Fibroblast of skin of back (primary cell): ENCODE data around the gene KLRK1. TPM values are rescaled to one million over a fixed set of nuclear protein-coding genes. Genes with fewer than 3 reads are reported as not detected.
"Not testable (repeated sequence)": the region's sequence is repeated elsewhere in the genome, so short reads cannot be mapped to it uniquely, and the experiment has no call there.

Source experiments
- DNase-seq: peaks from one replicate; pipeline ENCODE4 v3.0.0-alpha.2; 2013
- polyA plus RNA-seq, 2 experiments: library from polyadenylated mRNA; unstranded; fragments of 120-200 nt; gene quantifications; one replicate each; pipeline ENCODE4 v1.2.1, GENCODE V29; 2013; ENCODE audit not compliant: insufficient read length in 2 of 2

Gene KLRK1
- polyA plus RNA-seq (2013, experiment 1 of 2; ENCODE audit: insufficient read length), result not detected
- polyA plus RNA-seq (2013, experiment 2 of 2; ENCODE audit: insufficient read length), result not detected

- DNase-seq, result no peak
Observed at GRCh38 chr12:10389904-10390303, at the start of gene KLRK1. Gene KLRK1 (minus strand): TSS chr12:10390041. CDS start chr12:10388810, 1,231 bp downstream.

GRCh38 chr12:10437601-10438000 lies 47.8 kb upstream of the KLRK1 start:
- not testable (repeated sequence) for DNase-seq

GRCh38 chr12:10435816-10436215 lies 46.0 kb upstream of the KLRK1 start, which contains the start of gene KLRC2:
Gene KLRC2 (minus strand): TSS chr12:10436010. CDS start chr12:10435986, 24 bp downstream.
- peak; percentile 9 for DNase-seq

GRCh38 chr12:10430623-10431022 lies 40.8 kb upstream of the KLRK1 start:
- DNase-seq, result peak; percentile 3

- DNase-seq, result not testable (repeated sequence)
Observed at GRCh38 chr12:10425938-10426337, 36.1 kb upstream of the KLRK1 start.

GRCh38 chr12:10424260-10424899 lies 34.5 kb upstream of the KLRK1 start:
- not testable (repeated sequence) for DNase-seq

- DNase-seq, result not testable (repeated sequence)
Observed at GRCh38 chr12:10422159-10422558, 32.3 kb upstream of the KLRK1 start.

- not testable (repeated sequence) for DNase-seq
Observed at GRCh38 chr12:10420334-10420733, 30.5 kb upstream of the KLRK1 start, which contains the start of gene KLRC3. Gene KLRC3 (minus strand): TSS chr12:10420595. CDS start chr12:10420550, 45 bp downstream.

- peak; percentile 5 for DNase-seq
Observed at GRCh38 chr12:10409392-10409791, 19.6 kb upstream of the KLRK1 start, which contains the start of gene KLRC4. Gene KLRC4 (minus strand): TSS chr12:10409757. CDS start chr12:10409575, 182 bp downstream.

- DNase-seq, result no peak
Observed at GRCh38 chr12:10408842-10409241, 19.0 kb upstream of the KLRK1 start.

- no peak for DNase-seq
Observed at GRCh38 chr12:10406725-10407124, 16.9 kb upstream of the KLRK1 start.

GRCh38 chr12:10405294-10405693 lies 15.5 kb upstream of the KLRK1 start:
- DNase-seq, result no peak

- DNase-seq, result no peak
Observed at GRCh38 chr12:10404798-10405197, 15.0 kb upstream of the KLRK1 start.

- peak; percentile 14 for DNase-seq
Observed at GRCh38 chr12:10400829-10401228, 11.0 kb upstream of the KLRK1 start.

- DNase-seq, result no peak
Observed at GRCh38 chr12:10398168-10398567, 8.3 kb upstream of the KLRK1 start.

GRCh38 chr12:10397296-10397695 lies 7.5 kb upstream of the KLRK1 start:
- no peak for DNase-seq

- DNase-seq, result not testable (repeated sequence)
Observed at GRCh38 chr12:10396176-10396575, 6.3 kb upstream of the KLRK1 start.

- peak; percentile 90 for DNase-seq
Observed at GRCh38 chr12:10395390-10395998, 5.7 kb upstream of the KLRK1 start.

GRCh38 chr12:10394531-10395152 lies 4.8 kb upstream of the KLRK1 start:
- not testable (repeated sequence) for DNase-seq

GRCh38 chr12:10393291-10393690 lies 3.5 kb upstream of the KLRK1 start:
- DNase-seq, result no peak

- DNase-seq, result peak; percentile 90
Observed at GRCh38 chr12:10392394-10392930, 2.6 kb upstream of the KLRK1 start.

- DNase-seq, result not testable (repeated sequence)
Observed at GRCh38 chr12:10390991-10391390, 1.1 kb upstream of the KLRK1 start.
